GM19240 (cell line): ENCODE results near the gene CBFA2T2.
"Not testable (repeated sequence)": the region's sequence is repeated elsewhere in the genome, so short reads cannot be mapped to it uniquely, and the experiment has no call there.

ENCODE experiments used
- DNase-seq: peaks from one replicate; pipeline ENCODE4 v3.0.0; 2011; ENCODE audit warnings: low spot score; ENCODE audit not compliant: insufficient read length

The CBFA2T2 gene

GRCh38 chr20:33622705-33623365 is 132.9 kb downstream of the CBFA2T2 start:
- no peak for DNase-seq

GRCh38 chr20:33624399-33624798 is 134.5 kb downstream of the CBFA2T2 start:
- no peak for DNase-seq

- DNase-seq: no peak
Observed at GRCh38 chr20:33626190-33626589, 136.3 kb downstream of the CBFA2T2 start.

GRCh38 chr20:33627577-33628216 is 137.8 kb downstream of the CBFA2T2 start:
- DNase-seq: no peak

GRCh38 chr20:33629533-33629932 is 139.6 kb downstream of the CBFA2T2 start:
- DNase-seq: no peak

GRCh38 chr20:33629979-33630378 is 140.1 kb downstream of the CBFA2T2 start:
- DNase-seq: no peak

- no peak for DNase-seq
Observed at GRCh38 chr20:33630507-33630906, 140.6 kb downstream of the CBFA2T2 start.

GRCh38 chr20:33631910-33632309 is 142.0 kb downstream of the CBFA2T2 start:
- DNase-seq: not testable (repeated sequence)

GRCh38 chr20:33635341-33635740 is 145.4 kb downstream of the CBFA2T2 start:
- no peak for DNase-seq

- no peak for DNase-seq
Observed at GRCh38 chr20:33636776-33637175, 146.9 kb downstream of the CBFA2T2 start.

- no peak for DNase-seq
Observed at GRCh38 chr20:33640287-33640686, 150.4 kb downstream of the CBFA2T2 start.

- DNase-seq: no peak
Observed at GRCh38 chr20:33644313-33645071, 154.6 kb downstream of the CBFA2T2 start.

- DNase-seq: no peak
Observed at GRCh38 chr20:33645072-33645358, 155.1 kb downstream of the CBFA2T2 start.

GRCh38 chr20:33645396-33645795 is 155.5 kb downstream of the CBFA2T2 start:
- no peak for DNase-seq

- no peak for DNase-seq
Observed at GRCh38 chr20:33646191-33646590, 156.3 kb downstream of the CBFA2T2 start.

- DNase-seq: not testable (repeated sequence)
Observed at GRCh38 chr20:33646959-33647602, 157.2 kb downstream of the CBFA2T2 start.

- peak; percentile 77 for DNase-seq
Observed at GRCh38 chr20:33647603-33648395, 157.9 kb downstream of the CBFA2T2 start.

- no peak for DNase-seq
Observed at GRCh38 chr20:33648396-33649004, 158.6 kb downstream of the CBFA2T2 start.

GRCh38 chr20:33649201-33649681 is 159.3 kb downstream of the CBFA2T2 start:
- DNase-seq: no peak

- DNase-seq: no peak
Observed at GRCh38 chr20:33650111-33650752, 160.3 kb downstream of the CBFA2T2 start.
